DND-41 (cell line): ENCODE results near the gene SH3RF3.

ENCODE experiments used
- ATAC-seq: fragments of 200-7000 bp; cut with Tn5 transposase; 3 replicates; pipeline ENCODE4 v1.9.1; 2021; ENCODE audit warnings: low read depth; ENCODE audit not compliant: insufficient read depth
- DNase-seq: peaks from one replicate; pipeline ENCODE4 v3.0.0-alpha.2; 2020
- H2AFZ ChIP-seq: 2 replicates; pipeline ENCODE4 v1.6.0; 2012; ENCODE audit warnings: low read depth, low read length
- H3K27ac ChIP-seq: 2 replicates; pipeline ENCODE4 v1.5.1; 2012; ENCODE audit warnings: low read length, inconsistent platforms
- H3K27me3 ChIP-seq: fragments of 200-600 bp; sonication (generic); 2 replicates; pipeline ENCODE4 v1.6.0; 2012; ENCODE audit warnings: low read length, mild to moderate bottlenecking, inconsistent platforms; ENCODE audit not compliant: insufficient read depth, poor library complexity
- H3K36me3 ChIP-seq: 2 replicates; pipeline ENCODE4 v1.5.1; 2012; ENCODE audit warnings: low read length, inconsistent platforms; ENCODE audit not compliant: insufficient read depth
- H3K4me1 ChIP-seq: 2 replicates; pipeline ENCODE4 v1.5.1; 2012; ENCODE audit warnings: mild to moderate bottlenecking, low read length; ENCODE audit not compliant: insufficient read depth
- H3K4me2 ChIP-seq: 2 replicates; pipeline ENCODE4 v1.6.0; 2012; ENCODE audit warnings: mild to moderate bottlenecking, moderate library complexity, low read length, inconsistent platforms; ENCODE audit not compliant: insufficient read depth
- H3K4me3 ChIP-seq, 2 experiments: fragments of 200-600 bp in 1 of 2; shearing (Covaris generic) in 1 of 2; 2 replicates each; pipeline ENCODE4 v1.5.1; 2012 to 2016; ENCODE audit warnings: inconsistent platforms in 2 of 2, low read length in 2 of 2, mild to moderate bottlenecking in 2 of 2, low read depth in 1 of 2, moderate library complexity in 1 of 2
- H3K79me2 ChIP-seq: 2 replicates; pipeline ENCODE4 v1.6.0; 2012; ENCODE audit warnings: low read length, inconsistent platforms; ENCODE audit not compliant: insufficient read depth
- H3K9ac ChIP-seq: 2 replicates; pipeline ENCODE4 v1.6.0; 2012; ENCODE audit warnings: low read depth, mild to moderate bottlenecking, inconsistent platforms, low read length, moderate library complexity
- H3K9me3 ChIP-seq: 2 replicates; pipeline ENCODE4 v1.5.1; 2012; ENCODE audit warnings: low read length, moderate library complexity, mild to moderate bottlenecking, inconsistent platforms; ENCODE audit not compliant: insufficient read depth, severe bottlenecking
- H4K20me1 ChIP-seq: 2 replicates; pipeline ENCODE4 v1.6.0; 2012; ENCODE audit warnings: low read length; ENCODE audit not compliant: insufficient read depth
- EZH2 ChIP-seq: IDR thresholded peaks from 3 replicates; pipeline ENCODE4 v1.6.1; 2012; ENCODE audit warnings: borderline replicate concordance, low read depth, mild to moderate bottlenecking, moderate library complexity, low read length, inconsistent platforms; ENCODE audit not compliant: severe bottlenecking
- TF ChIP-seq, protein P1 (sequence below): IDR thresholded peaks from 2 replicates; pipeline ENCODE4 v1.5.1; 2012; ENCODE audit warnings: borderline replicate concordance, low read length, moderate library complexity, mild to moderate bottlenecking; ENCODE audit not compliant: poor library complexity, severe bottlenecking; ENCODE audit errors: extremely low read depth

SH3RF3 gene

DNA sequence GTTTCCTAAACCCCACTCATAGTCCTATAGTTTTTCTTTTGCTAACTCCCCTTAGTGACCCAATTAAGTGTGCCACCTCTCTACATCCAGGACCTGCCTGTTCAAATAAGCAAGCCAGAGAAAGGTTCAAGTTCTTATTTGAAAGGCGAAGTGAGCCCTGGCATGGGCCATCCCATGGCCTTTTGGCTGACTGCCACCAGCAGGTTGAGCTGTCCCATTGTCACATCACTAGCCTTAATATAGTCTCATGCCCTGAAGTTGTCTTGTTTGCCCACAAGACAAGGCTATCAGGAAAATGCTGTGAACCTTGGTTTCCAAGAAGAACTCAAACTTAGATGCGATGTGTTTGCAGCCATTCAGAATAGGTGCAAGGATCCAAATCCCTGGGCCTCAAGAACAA, 158.8 kb downstream of the SH3RF3 start:
- Histone ChIP-seq H3K9me3 (no peaks in the 10 kb centered on the region), H3K27me3 (peaks cover 18% of the 10 kb centered on the region), H3K4me3 (no peak overlapping the region), H3K79me2 (no peaks in the 10 kb centered on the region), H3K36me3 (no peaks in the 10 kb centered on the region), H3K4me2 (no peak overlapping the region), H3K9ac (no peak overlapping the region), H2AFZ (no peak overlapping the region), H3K27ac (no peak overlapping the region), H3K4me1 (no peaks in the 10 kb centered on the region), H4K20me1 (peaks cover 6% of the 10 kb centered on the region; the same call in 1 of the 2 replicates)
- no peak for TF ChIP-seq EZH2
- TF ChIP-seq, protein P1, sequence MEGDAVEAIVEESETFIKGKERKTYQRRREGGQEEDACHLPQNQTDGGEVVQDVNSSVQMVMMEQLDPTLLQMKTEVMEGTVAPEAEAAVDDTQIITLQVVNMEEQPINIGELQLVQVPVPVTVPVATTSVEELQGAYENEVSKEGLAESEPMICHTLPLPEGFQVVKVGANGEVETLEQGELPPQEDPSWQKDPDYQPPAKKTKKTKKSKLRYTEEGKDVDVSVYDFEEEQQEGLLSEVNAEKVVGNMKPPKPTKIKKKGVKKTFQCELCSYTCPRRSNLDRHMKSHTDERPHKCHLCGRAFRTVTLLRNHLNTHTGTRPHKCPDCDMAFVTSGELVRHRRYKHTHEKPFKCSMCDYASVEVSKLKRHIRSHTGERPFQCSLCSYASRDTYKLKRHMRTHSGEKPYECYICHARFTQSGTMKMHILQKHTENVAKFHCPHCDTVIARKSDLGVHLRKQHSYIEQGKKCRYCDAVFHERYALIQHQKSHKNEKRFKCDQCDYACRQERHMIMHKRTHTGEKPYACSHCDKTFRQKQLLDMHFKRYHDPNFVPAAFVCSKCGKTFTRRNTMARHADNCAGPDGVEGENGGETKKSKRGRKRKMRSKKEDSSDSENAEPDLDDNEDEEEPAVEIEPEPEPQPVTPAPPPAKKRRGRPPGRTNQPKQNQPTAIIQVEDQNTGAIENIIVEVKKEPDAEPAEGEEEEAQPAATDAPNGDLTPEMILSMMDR: no peak
- no peak for ATAC-seq
- DNase-seq: no peak

DNA sequence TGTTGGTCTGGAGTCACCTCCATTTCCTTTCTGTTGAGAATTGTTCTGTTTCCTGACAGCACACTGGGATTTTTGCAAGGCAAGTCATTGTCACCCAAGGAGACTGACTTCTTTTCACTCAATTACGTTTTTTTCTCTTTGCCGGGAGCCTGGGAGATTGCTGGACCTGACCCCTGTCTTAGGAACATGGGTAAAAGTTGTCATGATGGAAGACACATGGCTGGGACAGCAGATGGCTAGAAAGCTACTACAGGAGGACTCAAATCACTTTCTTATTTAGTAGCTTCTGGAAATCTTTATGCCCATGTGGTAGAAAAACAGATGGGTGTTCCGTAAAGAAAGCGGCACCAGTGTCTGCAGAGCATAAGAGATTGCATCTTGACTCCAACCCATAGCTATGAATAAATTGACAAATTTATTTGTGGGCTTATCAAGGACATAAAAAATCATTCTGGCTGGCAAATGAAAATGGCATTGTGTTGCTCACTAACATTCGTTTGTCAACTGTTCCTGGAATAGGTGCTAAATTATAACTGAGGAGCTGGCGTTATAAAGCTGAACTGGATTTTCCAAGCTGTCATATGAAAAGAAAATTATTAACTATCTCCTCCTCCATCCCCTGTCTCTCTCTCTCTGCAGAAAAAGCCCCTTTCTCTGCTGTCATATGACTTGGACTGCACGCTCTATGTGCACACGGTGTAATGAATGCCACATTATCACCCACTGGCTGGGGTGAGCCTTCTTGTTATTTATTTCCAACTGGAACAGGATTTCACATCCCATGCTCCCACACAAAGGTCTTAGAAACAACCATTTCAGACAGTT, 159.8 kb downstream of the SH3RF3 start:
- Histone ChIP-seq H2AFZ (no peak overlapping the region), H3K4me2 (no peak overlapping the region), H3K4me1 (no peaks in the 10 kb centered on the region), H3K27ac (no peak overlapping the region), H3K9ac (no peak overlapping the region), H3K9me3 (no peaks in the 10 kb centered on the region), H3K4me3 (no peak overlapping the region), H3K27me3 (peaks cover 16% of the 10 kb centered on the region), H4K20me1 (peaks cover 6% of the 10 kb centered on the region; the same call in 1 of the 2 replicates), H3K79me2 (no peaks in the 10 kb centered on the region), H3K36me3 (no peaks in the 10 kb centered on the region)
- TF ChIP-seq, protein P1: no peak
- TF ChIP-seq EZH2: no peak
- ATAC-seq (no peak), DNase-seq (no peak)

DNA sequence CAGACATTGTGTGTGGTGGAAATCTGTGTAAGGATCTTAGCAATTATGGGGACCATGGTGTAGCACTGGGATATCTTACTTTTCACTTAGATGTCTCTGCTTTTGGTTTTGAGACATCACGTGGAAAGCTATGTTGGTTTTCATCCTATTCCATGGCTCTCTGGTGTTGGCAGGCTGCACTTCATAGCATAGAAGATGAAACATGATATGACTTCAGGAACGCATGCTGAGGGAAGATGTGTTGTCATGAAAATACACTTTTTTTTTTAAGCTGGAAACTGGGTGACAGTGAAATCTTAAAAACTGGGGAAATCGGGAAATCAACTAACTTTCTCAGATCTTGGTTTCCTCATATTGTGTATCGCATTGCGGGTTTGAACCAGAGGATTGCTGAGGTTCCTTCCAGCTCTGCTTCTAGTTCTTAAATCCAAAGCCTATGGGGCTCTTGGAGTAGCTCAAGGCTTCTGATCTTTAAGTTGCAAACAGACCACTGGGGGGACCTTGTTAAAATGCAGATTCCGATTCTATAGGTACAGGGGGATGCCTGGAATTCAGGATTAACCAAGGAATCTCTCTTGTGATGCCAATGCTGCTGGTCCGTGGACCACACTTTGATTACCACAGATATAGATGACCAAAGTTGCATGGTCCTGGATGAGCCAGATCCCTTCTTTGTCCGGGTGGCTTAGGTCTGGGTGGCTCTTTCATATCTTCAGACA, 160.7 kb downstream of the SH3RF3 start:
- DNase-seq (no peak), ATAC-seq (no peak)
- no peaks in the 10 kb centered on the region for H3K4me1 ChIP-seq
- TF ChIP-seq, protein P1: no peak
- no peak overlapping the region for H3K9ac ChIP-seq
- no peak overlapping the region for H2AFZ ChIP-seq
- H3K36me3 ChIP-seq: no peaks in the 10 kb centered on the region
- H3K4me2 ChIP-seq: no peak overlapping the region
- H4K20me1 ChIP-seq: peaks cover 7% of the 10 kb centered on the region
- H3K27ac ChIP-seq: no peak overlapping the region
- no peaks in the 10 kb centered on the region for H3K9me3 ChIP-seq
- peaks cover 13% of the 10 kb centered on the region for H3K27me3 ChIP-seq
- no peaks in the 10 kb centered on the region for H3K79me2 ChIP-seq
- H3K4me3 ChIP-seq: no peak overlapping the region
